PC-9 (cell line): ENCODE results near the gene ZGLP1. TPM values are rescaled to one million over a fixed set of nuclear protein-coding genes. Genes with fewer than 3 reads are reported as not detected.
A peak's percentile ranks its signal among the peaks of the same experiment; 100 is the strongest.
"Not testable (repeated sequence)": the region's sequence is repeated elsewhere in the genome, so short reads cannot be mapped to it uniquely, and the experiment has no call there.

ENCODE experiments used
- BruUV-seq: library from RNA; stranded (reverse); fragments of 400-500 nt; replicated peaks from 2 replicates; lab custom pipeline; 2021; lab: Mats Ljungman, UMichigan
- CTCF ChIA-PET: fragments of 300-600 bp; sonication (Branson Sonifier 250); formaldehyde crosslinking; loops from one replicate; lab custom pipeline; 2022; ENCODE audit warnings: antibody characterized with exemption; lab: Charles Lee
- POLR2A ChIA-PET: fragments of 300-600 bp; sonication (Branson Sonifier 250); formaldehyde crosslinking; loops from one replicate; lab custom pipeline; 2022; ENCODE audit warnings: antibody characterized with exemption; ENCODE audit not compliant: unreplicated experiment; lab: Charles Lee
- DNase-seq, 2 experiments: peaks; one replicate each; pipeline versions ENCODE4 v3.0.0 to v3.0.0-alpha.2; 2015 to 2022; ENCODE audit warnings: mixed read lengths in 1 of 2
- H2AFZ ChIP-seq: fragments of 200-600 bp; sonication (generic); 2 replicates; pipeline ENCODE4 v1.8.1; 2017; ENCODE audit warnings: antibody characterized with exemption
- H3F3A ChIP-seq: fragments of 200-600 bp; sonication (generic); 2 replicates; pipeline ENCODE4 v1.8.1; 2017; ENCODE audit warnings: antibody characterized with exemption, mild to moderate bottlenecking, low read depth; ENCODE audit not compliant: insufficient read depth
- H3K27ac ChIP-seq: fragments of 200-600 bp; sonication (generic); 2 replicates; pipeline ENCODE4 v1.6.1; 2016; ENCODE audit warnings: mixed run types
- H3K27me3 ChIP-seq: fragments of 200-600 bp; sonication (generic); 2 replicates; pipeline ENCODE4 v1.6.1; 2016; ENCODE audit warnings: low read depth, mixed run types; ENCODE audit not compliant: insufficient read depth
- H3K36me3 ChIP-seq: fragments of 200-600 bp; sonication (generic); 2 replicates; pipeline ENCODE4 v1.6.1; 2016; ENCODE audit warnings: low read depth, mixed run types
- H3K4me1 ChIP-seq: fragments of 200-600 bp; sonication (generic); replicated peaks from 2 replicates; pipeline ENCODE4 v1.6.1; 2016; ENCODE audit warnings: mixed run types; ENCODE audit not compliant: insufficient read depth
- H3K4me2 ChIP-seq: fragments of 200-600 bp; sonication (generic); 2 replicates; pipeline ENCODE4 v1.6.1; 2017; ENCODE audit warnings: mixed run types
- H3K4me3 ChIP-seq: fragments of 200-600 bp; sonication (generic); 2 replicates; pipeline ENCODE4 v1.6.1; 2016; ENCODE audit warnings: mixed run types
- H3K79me2 ChIP-seq: fragments of 200-600 bp; sonication (generic); 2 replicates; pipeline ENCODE4 v1.6.1; 2017; ENCODE audit warnings: low read depth, mixed run types
- H3K9me2 ChIP-seq: fragments of 200-600 bp; sonication (generic); 2 replicates; pipeline ENCODE4 v1.8.1; 2017; ENCODE audit warnings: mild to moderate bottlenecking; ENCODE audit not compliant: insufficient read depth
- H3K9me3 ChIP-seq: fragments of 200-600 bp; sonication (generic); 2 replicates; pipeline ENCODE4 v1.8.1; 2016; ENCODE audit warnings: low read depth; ENCODE audit not compliant: insufficient read depth
- H4K20me1 ChIP-seq: fragments of 200-600 bp; sonication (generic); 2 replicates; pipeline ENCODE4 v1.8.1; 2017; ENCODE audit not compliant: insufficient read depth
- CTCF ChIP-seq: fragments of 200-600 bp; sonication (generic); conservative IDR thresholded peaks from 2 replicates; pipeline ENCODE4 v1.6.1; 2017; ENCODE audit warnings: mixed run types, antibody characterized with exemption, mild to moderate bottlenecking, moderate library complexity
- EZH2 ChIP-seq: fragments of 200-600 bp; sonication (generic); IDR thresholded peaks from 2 replicates; pipeline ENCODE4 v1.8.0; 2017; ENCODE audit warnings: antibody characterized with exemption, low read depth
- intact Hi-C: fragments of 100-400 bp; cut with micrococcal nuclease; formaldehyde crosslinking; loops from one replicate; pipeline ENCODE4 v1.10.0; 2022; ENCODE audit not compliant: unreplicated experiment
- total RNA-seq: library from RNA; stranded (reverse); gene quantifications from 2 replicates; pipeline ENCODE4 v1.2.3, GENCODE V29; 2021

The ZGLP1 gene
- total RNA-seq, 1 experiment from 2014 or later = 7.5 TPM

DNA sequence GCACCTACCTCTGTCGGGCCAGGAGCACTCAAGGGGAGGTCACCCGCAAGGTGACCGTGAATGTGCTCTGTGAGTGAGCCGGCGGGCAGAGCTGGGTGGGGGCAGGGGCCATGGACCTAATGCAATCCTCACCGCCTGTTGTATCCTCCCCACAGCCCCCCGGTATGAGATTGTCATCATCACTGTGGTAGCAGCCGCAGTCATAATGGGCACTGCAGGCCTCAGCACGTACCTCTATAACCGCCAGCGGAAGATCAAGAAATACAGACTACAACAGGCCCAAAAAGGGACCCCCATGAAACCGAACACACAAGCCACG lies 24.7 kb downstream of the ZGLP1 start:
- H3K4me2 ChIP-seq = no peak overlapping the region
- H4K20me1 ChIP-seq = no peaks in the 10 kb centered on the region
- POLR2A ChIA-PET = no interaction called here
- no peaks in the 10 kb centered on the region for H3K27me3 ChIP-seq
- H3K4me1 ChIP-seq = peaks cover 26% of the 10 kb centered on the region
- H2AFZ ChIP-seq = no peak overlapping the region
- no peak overlapping the region for H3K27ac ChIP-seq
- peaks cover 33% of the 10 kb centered on the region for H3F3A ChIP-seq
- H3K4me3 ChIP-seq = no peak overlapping the region
- no peaks in the 10 kb centered on the region for H3K79me2 ChIP-seq
- intact Hi-C loops = no loop called here
- BruUV-seq = no TSS peak
- TF ChIP-seq EZH2 = no peak
- no peaks in the 10 kb centered on the region for H3K9me2 ChIP-seq
- CTCF ChIA-PET = no interaction called here
- H3K9me3 ChIP-seq = no peaks in the 10 kb centered on the region
- H3K36me3 ChIP-seq = peaks cover 9% of the 10 kb centered on the region; the same call in 1 of the 2 replicates
- no peak for DNase-seq

- H3K4me2 ChIP-seq = no peak overlapping the region
- no peaks in the 10 kb centered on the region for H3K9me3 ChIP-seq
- BruUV-seq = no TSS peak
- no peaks in the 10 kb centered on the region for H3K9me2 ChIP-seq
- peaks cover 35% of the 10 kb centered on the region for H3F3A ChIP-seq
- intact Hi-C loops = no loop called here
- no peak overlapping the region for H2AFZ ChIP-seq
- ChIA-PET POLR2A (interaction anchor here (0.6 to 1.0 kb wide), 3 partner anchors 14 to 210 kb away, joined by 3 to 5 read pairs (median 3); partner anchors contain the start of genes ICAM1 and RAVER1), CTCF (no interaction called here)
- H3K27me3 ChIP-seq = no peaks in the 10 kb centered on the region
- H3K4me1 ChIP-seq = peaks cover 33% of the 10 kb centered on the region
- no peaks in the 10 kb centered on the region for H4K20me1 ChIP-seq
- H3K4me3 ChIP-seq = no peak overlapping the region
- no peak overlapping the region for H3K27ac ChIP-seq
- no peaks in the 10 kb centered on the region for H3K79me2 ChIP-seq
- H3K36me3 ChIP-seq = peaks cover 9% of the 10 kb centered on the region; the same call in 1 of the 2 replicates
- no peak for DNase-seq
- no peak for TF ChIP-seq EZH2
- no peak for TF ChIP-seq CTCF
Observed at GRCh38 chr19:10284065-10284959, 25.3 kb downstream of the ZGLP1 start.

DNA sequence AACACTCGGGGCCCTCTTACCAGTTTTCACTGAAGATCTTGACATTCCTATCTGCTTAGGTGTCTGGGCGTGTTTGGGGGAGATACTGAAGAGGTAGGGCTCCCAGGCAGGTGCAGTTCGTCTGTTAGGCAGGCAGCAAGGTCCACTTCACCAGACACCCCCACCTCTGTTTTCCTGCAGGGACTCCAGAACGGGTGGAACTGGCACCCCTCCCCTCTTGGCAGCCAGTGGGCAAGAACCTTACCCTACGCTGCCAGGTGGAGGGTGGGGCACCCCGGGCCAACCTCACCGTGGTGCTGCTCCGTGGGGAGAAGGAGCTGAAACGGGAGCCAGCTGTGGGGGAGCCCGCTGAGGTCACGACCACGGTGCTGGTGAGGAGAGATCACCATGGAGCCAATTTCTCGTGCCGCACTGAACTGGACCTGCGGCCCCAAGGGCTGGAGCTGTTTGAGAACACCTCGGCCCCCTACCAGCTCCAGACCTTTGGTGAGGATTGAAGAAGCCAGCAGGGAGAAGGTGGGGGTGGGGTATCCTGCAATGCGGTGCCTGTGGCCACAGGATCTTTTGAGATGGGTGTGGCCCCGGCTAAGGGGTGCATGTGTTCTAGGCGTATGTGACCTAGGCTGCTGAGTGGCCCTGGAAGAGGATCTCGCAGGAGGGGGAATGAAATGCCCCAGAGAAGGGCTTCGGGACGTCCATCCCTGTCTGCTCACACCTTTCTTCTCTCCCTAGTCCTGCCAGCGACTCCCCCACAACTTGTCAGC lies 26.1 kb downstream of the ZGLP1 start:
- H2AFZ ChIP-seq = no peak overlapping the region
- CTCF ChIA-PET = interaction anchor here (0.6 kb wide), 1 partner anchor 31 kb away, joined by 3 read pairs; no protein-coding TSS in a partner anchor
- BruUV-seq = TSS peak; percentile 58

DNA sequence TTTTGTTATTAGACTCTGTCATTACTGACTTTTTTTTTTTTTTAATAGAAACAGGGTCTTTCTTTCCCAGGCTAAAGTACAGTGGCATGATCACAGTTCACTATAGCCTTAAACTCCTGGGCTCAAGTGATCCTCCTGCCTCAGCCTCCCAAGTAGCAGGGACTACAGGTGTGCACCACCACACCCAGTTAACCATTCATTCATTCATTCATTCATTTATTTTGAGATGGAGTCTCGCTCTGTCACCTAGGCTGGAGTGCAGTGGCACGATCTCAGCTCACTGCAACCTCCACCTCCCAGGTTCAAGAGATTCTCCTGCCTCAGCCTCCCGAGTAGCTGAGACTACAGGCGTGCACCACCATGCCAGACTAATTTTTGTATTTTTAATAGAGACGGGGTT lies 27.6 kb downstream of the ZGLP1 start:
- H3K79me2 ChIP-seq, BruUV-seq, H3K27me3 ChIP-seq, intact Hi-C loops, CTCF ChIA-PET, DNase-seq, H3K9me2 ChIP-seq, H3K4me3 ChIP-seq, H2AFZ ChIP-seq, H3K9me3 ChIP-seq, H4K20me1 ChIP-seq, H3K36me3 ChIP-seq: not testable (repeated sequence)
- Histone ChIP-seq H3K27ac (peak overlapping the region; percentile 60; the same call in 1 of the 2 replicates), H3K4me1 (peaks cover 37% of the 10 kb centered on the region), H3K4me2 (0 out of 2 replicates have a peak overlapping the region, but pooled peaks have one; percentile 21), H3F3A (peaks cover 42% of the 10 kb centered on the region)
- POLR2A ChIA-PET = interaction anchor here (0.6 kb wide), 1 partner anchor 52 kb away, joined by 26 read pairs; no protein-coding TSS in a partner anchor

More for the DNA sequence above, 26.1 kb downstream of the ZGLP1 start:
- Histone ChIP-seq H3K4me1 (peaks cover 37% of the 10 kb centered on the region), H3F3A (peaks cover 42% of the 10 kb centered on the region), H3K9me3 (no peaks in the 10 kb centered on the region), H3K4me2 (peak overlapping the region; percentile 54), H3K4me3 (peak overlapping the region; percentile 2; the same call in 1 of the 2 replicates), H3K36me3 (peaks cover 9% of the 10 kb centered on the region; the same call in 1 of the 2 replicates), H3K27ac (peak overlapping the region; percentile 60), H4K20me1 (no peaks in the 10 kb centered on the region), H3K9me2 (no peaks in the 10 kb centered on the region), H3K27me3 (no peaks in the 10 kb centered on the region), H3K79me2 (no peaks in the 10 kb centered on the region)
- intact Hi-C loops = no loop called here
- no peak for TF ChIP-seq EZH2
- TF ChIP-seq CTCF = no peak
- DNase-seq = peak; percentile 71 to 87
- POLR2A ChIA-PET = interaction anchor here (0.6 to 1.0 kb wide), 3 partner anchors 13 to 210 kb away, joined by 3 to 5 read pairs (median 3); partner anchors contain the start of genes ICAM1 and RAVER1
